GM21723 (cell line): ENCODE measurements around the gene DENND5B.
"Not testable (repeated sequence)": the region's sequence is repeated elsewhere in the genome, so short reads cannot be mapped to it uniquely, and the experiment has no call there.

Source experiments
- ATAC-seq: cut with Tn5 transposase; IDR thresholded peaks from one replicate; pipeline ENCODE4 v1.9.1; 2021; ENCODE audit warnings: mild to moderate bottlenecking, moderate library complexity; ENCODE audit not compliant: unreplicated experiment

The DENND5B gene

GRCh38 chr12:31590642-31591379 lies at the start of gene DENND5B:
TSS of gene DENND5B (minus strand) at chr12:31591136. CDS start at chr12:31590832, 304 bp downstream.
- peak; percentile 58 for ATAC-seq

GRCh38 chr12:31634620-31635019 lies 43.7 kb upstream of the DENND5B start:
- ATAC-seq, result no peak

- ATAC-seq, result no peak
These were observed 42.5 kb upstream of the DENND5B start for GRCh38 chr12:31633464-31633863.

GRCh38 chr12:31631809-31632208 lies 40.9 kb upstream of the DENND5B start:
- no peak for ATAC-seq

GRCh38 chr12:31631023-31631724 lies 40.2 kb upstream of the DENND5B start:
- no peak for ATAC-seq

GRCh38 chr12:31629756-31630732 lies 39.1 kb upstream of the DENND5B start:
- ATAC-seq, result no peak

GRCh38 chr12:31627456-31628054 lies 36.6 kb upstream of the DENND5B start:
- ATAC-seq, result no peak

- ATAC-seq, result no peak
These were observed 35.5 kb upstream of the DENND5B start for GRCh38 chr12:31626270-31626995.

- no peak for ATAC-seq
These were observed 31.1 kb upstream of the DENND5B start for GRCh38 chr12:31622038-31622437.

GRCh38 chr12:31620311-31620710 lies 29.4 kb upstream of the DENND5B start:
- ATAC-seq, result no peak

- ATAC-seq, result no peak
These were observed 27.5 kb upstream of the DENND5B start for GRCh38 chr12:31618228-31619025.

- ATAC-seq, result no peak
These were observed 21.9 kb upstream of the DENND5B start for GRCh38 chr12:31612819-31613218.

GRCh38 chr12:31608299-31608698 lies 17.4 kb upstream of the DENND5B start:
- not testable (repeated sequence) for ATAC-seq

GRCh38 chr12:31605531-31605930 lies 14.6 kb upstream of the DENND5B start:
- ATAC-seq, result no peak

GRCh38 chr12:31603546-31604009 lies 12.6 kb upstream of the DENND5B start:
- ATAC-seq, result peak; percentile 95

- ATAC-seq, result no peak
These were observed 9.8 kb upstream of the DENND5B start for GRCh38 chr12:31600750-31601149.

- no peak for ATAC-seq
These were observed 9.3 kb upstream of the DENND5B start for GRCh38 chr12:31600252-31600651.

- ATAC-seq, result peak; percentile 59
These were observed 8.1 kb upstream of the DENND5B start for GRCh38 chr12:31599053-31599452.

GRCh38 chr12:31597066-31597465 lies 6.1 kb upstream of the DENND5B start:
- ATAC-seq, result no peak
